AG09319 (cell line): ENCODE measurements around the gene ASPHD1.

Experiments
- DNase-seq: peaks from one replicate; pipeline ENCODE4 v3.0.0-alpha.2; 2010; ENCODE audit warnings: low read depth; ENCODE audit errors: extremely low read depth
- TF ChIP-seq, protein P1 (sequence below): IDR thresholded peaks from 2 replicates; pipeline ENCODE4 v1.5.1; 2011; ENCODE audit warnings: low read depth, mild to moderate bottlenecking, inconsistent platforms, low read length, moderate library complexity

ASPHD1 gene

GRCh38 chr16:29871822-29872546 is 28.3 kb upstream of the ASPHD1 start:
- TF ChIP-seq, protein P1, sequence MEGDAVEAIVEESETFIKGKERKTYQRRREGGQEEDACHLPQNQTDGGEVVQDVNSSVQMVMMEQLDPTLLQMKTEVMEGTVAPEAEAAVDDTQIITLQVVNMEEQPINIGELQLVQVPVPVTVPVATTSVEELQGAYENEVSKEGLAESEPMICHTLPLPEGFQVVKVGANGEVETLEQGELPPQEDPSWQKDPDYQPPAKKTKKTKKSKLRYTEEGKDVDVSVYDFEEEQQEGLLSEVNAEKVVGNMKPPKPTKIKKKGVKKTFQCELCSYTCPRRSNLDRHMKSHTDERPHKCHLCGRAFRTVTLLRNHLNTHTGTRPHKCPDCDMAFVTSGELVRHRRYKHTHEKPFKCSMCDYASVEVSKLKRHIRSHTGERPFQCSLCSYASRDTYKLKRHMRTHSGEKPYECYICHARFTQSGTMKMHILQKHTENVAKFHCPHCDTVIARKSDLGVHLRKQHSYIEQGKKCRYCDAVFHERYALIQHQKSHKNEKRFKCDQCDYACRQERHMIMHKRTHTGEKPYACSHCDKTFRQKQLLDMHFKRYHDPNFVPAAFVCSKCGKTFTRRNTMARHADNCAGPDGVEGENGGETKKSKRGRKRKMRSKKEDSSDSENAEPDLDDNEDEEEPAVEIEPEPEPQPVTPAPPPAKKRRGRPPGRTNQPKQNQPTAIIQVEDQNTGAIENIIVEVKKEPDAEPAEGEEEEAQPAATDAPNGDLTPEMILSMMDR: no peak
- DNase-seq: no peak

DNA sequence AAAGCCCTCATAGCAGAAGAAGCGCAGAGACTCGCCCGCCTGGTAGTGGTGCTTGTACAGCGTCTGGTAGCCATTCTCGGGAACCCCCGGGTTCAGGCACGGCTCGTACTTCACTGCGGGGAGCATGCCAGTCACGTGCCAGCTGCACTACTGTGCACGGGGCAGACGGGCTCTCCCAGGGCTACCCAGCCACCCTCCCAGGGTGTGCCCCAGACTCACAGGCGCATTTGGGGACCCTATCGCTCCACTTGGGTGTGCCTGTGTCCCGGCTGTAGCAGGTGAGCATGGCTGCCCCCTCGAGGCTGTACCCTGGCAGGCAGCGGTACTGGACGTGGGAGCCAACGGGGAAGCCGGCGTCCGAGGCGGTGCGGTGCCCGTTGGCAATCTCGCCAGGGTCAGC is 27.0 kb upstream of the ASPHD1 start:
- DNase-seq: no peak
- TF ChIP-seq, protein P1: no peak

DNA sequence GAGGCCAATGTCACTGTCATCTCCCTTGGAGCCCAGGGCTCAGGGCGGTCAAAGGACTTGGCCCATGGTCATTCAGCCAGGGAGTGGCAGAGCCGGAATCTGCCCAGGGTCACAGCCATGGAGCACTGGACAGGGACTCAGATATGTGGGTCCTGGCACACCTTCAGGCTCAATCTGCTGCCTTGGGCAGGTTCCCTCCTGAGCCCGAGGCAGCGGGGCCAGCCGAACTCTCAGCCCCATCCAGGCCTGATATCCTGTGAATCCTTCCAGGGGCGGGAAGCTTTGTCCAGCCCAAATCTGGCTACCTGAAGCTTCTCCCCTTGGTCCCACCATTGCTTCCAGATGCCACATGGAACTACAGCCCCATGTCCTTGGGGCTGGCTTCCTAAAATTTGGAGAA is 25.1 kb upstream of the ASPHD1 start:
- TF ChIP-seq, protein P1: no peak
- no peak for DNase-seq

DNA sequence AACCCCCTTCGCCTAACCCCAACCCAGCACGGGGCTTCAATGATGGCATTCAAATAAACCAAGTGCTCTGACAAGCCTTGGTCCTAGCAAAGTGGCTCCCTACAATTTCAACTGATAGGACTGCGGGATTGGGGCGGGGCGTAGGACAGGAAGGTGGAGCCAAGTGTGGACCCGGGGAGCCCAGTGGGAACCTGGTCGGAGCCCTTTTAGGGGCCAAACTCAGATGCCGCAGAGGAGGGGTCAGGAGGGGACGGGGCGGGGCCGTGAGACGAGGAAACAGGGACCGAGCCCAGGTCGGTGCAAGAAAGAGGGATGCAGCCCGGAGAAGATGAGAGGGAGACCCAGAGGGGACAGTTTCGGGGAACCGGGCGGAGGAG is 24.1 kb upstream of the ASPHD1 start:
- DNase-seq: no peak
- TF ChIP-seq, protein P1: no peak

DNA sequence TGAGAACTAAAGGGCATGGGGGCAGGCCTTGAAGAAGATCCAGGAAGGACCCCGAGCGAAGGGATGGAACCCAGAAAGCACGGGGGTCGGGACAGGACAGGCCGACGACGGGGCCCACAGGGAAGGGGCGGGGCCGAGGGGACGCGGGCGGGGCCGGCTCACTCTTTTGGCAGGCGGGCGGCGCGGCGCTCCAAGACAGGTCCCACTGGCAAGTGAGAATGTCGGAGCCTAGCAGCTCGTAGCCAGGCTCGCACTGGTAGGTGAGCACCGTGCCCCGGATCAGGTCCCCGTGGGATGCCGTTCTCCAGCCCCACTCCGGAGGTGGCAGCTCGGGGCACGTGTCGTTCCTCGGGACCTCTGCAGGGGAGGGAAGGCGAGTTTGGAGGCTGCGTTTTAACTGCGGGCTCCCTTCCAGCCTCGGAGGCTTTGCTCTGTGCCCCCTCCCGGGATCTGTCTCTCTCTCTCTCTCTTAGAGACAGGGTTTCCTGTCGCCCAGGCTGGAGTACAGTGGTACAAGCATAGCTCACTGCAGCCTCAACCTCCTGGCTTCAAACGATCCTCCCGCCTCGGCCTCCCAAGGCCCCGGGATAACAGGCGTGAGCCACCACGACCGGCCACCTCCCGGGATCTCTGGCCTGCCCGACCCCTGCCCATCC is 23.6 kb upstream of the ASPHD1 start:
- DNase-seq: no peak

GRCh38 chr16:29877266-29877961 is 22.9 kb upstream of the ASPHD1 start:
- TF ChIP-seq, protein P1: no peak
- no peak for DNase-seq

More for the DNA sequence above, 23.6 kb upstream of the ASPHD1 start:
- TF ChIP-seq, protein P1: no peak

GRCh38 chr16:29878172-29878571 is 22.1 kb upstream of the ASPHD1 start:
- TF ChIP-seq, protein P1: no peak

More at GRCh38 chr16:29878172-29878571, 22.1 kb upstream of the ASPHD1 start:
- no peak for DNase-seq
